GM19193 (cell line): ENCODE measurements around the gene G3BP1.

Source experiments
- POLR2A ChIP-seq: IDR thresholded peaks from 4 replicates; pipeline ENCODE4 v1.6.1; 2011; ENCODE audit not compliant: insufficient read depth, insufficient read length; ENCODE audit errors: extremely low read depth

The G3BP1 gene

GRCh38 chr5:151771259-151772028 lies at the start of gene G3BP1:
Gene G3BP1 (plus strand): TSS chr5:151771954. CDS start chr5:151786621, 14,667 bp downstream.
- peak; percentile 99 for TF ChIP-seq POLR2A

- TF ChIP-seq POLR2A, result no peak
These were observed 49.2 kb upstream of the G3BP1 start for GRCh38 chr5:151722546-151722945.

GRCh38 chr5:151724360-151724759 lies 47.4 kb upstream of the G3BP1 start:
- no peak for TF ChIP-seq POLR2A

GRCh38 chr5:151730381-151730780 lies 41.4 kb upstream of the G3BP1 start:
- TF ChIP-seq POLR2A, result no peak

- TF ChIP-seq POLR2A, result no peak
These were observed 38.2 kb upstream of the G3BP1 start for GRCh38 chr5:151733358-151734063.

- no peak for TF ChIP-seq POLR2A
These were observed 37.7 kb upstream of the G3BP1 start for GRCh38 chr5:151734064-151734408.

- TF ChIP-seq POLR2A, result no peak
These were observed 36.1 kb upstream of the G3BP1 start for GRCh38 chr5:151735646-151736045.

GRCh38 chr5:151737431-151737830 lies 34.3 kb upstream of the G3BP1 start:
- TF ChIP-seq POLR2A, result no peak

- no peak for TF ChIP-seq POLR2A
These were observed 33.5 kb upstream of the G3BP1 start for GRCh38 chr5:151738125-151738848.

- no peak for TF ChIP-seq POLR2A
These were observed 32.4 kb upstream of the G3BP1 start for GRCh38 chr5:151739395-151739794.

- TF ChIP-seq POLR2A, result no peak
These were observed 31.8 kb upstream of the G3BP1 start for GRCh38 chr5:151739939-151740335.

- TF ChIP-seq POLR2A, result no peak
These were observed 31.3 kb upstream of the G3BP1 start for GRCh38 chr5:151740336-151740942.

GRCh38 chr5:151740958-151741373 lies 30.8 kb upstream of the G3BP1 start:
- no peak for TF ChIP-seq POLR2A

- no peak for TF ChIP-seq POLR2A
These were observed 29.9 kb upstream of the G3BP1 start for GRCh38 chr5:151741678-151742423.
